Smooth muscle cell (in vitro differentiated cells): ENCODE results near the gene PDXK. TPM values are rescaled to one million over a fixed set of nuclear protein-coding genes. Genes with fewer than 3 reads are reported as not detected.

ENCODE experiments used
- DNase-seq: peaks from one replicate; lab custom pipeline; 2025; ENCODE audit not compliant: unreplicated experiment; lab: John Stamatoyannopoulos, UW
- H2AFZ ChIP-seq: fragments of 200-600 bp; sonication (generic); 2 replicates; pipeline ENCODE4 v1.6.0; 2016; ENCODE audit warnings: antibody characterized with exemption, low read depth, mild to moderate bottlenecking
- H3F3A ChIP-seq: fragments of 200-600 bp; sonication (generic); 2 replicates; pipeline ENCODE4 v1.6.0; 2017; ENCODE audit warnings: antibody characterized with exemption, low read depth
- H3K27ac ChIP-seq: fragments of 200-600 bp; sonication (generic); 2 replicates; pipeline ENCODE4 v1.5.1; 2016; ENCODE audit warnings: low read depth, mild to moderate bottlenecking
- H3K27me3 ChIP-seq: fragments of 200-600 bp; sonication (generic); 2 replicates; pipeline ENCODE4 v1.6.1; 2016; ENCODE audit warnings: low read depth, mild to moderate bottlenecking
- H3K36me3 ChIP-seq: fragments of 200-600 bp; sonication (generic); 2 replicates; pipeline ENCODE4 v1.5.1; 2016; ENCODE audit warnings: low read depth
- H3K4me1 ChIP-seq: fragments of 200-600 bp; sonication (generic); 2 replicates; pipeline ENCODE4 v1.5.1; 2016; ENCODE audit warnings: low read depth
- H3K4me2 ChIP-seq: fragments of 200-600 bp; sonication (generic); 2 replicates; pipeline ENCODE4 v1.6.0; 2016; ENCODE audit warnings: mild to moderate bottlenecking
- H3K4me3 ChIP-seq: fragments of 200-600 bp; sonication (generic); 2 replicates; pipeline ENCODE4 v1.5.1; 2016; ENCODE audit warnings: mild to moderate bottlenecking
- H3K79me2 ChIP-seq: fragments of 200-600 bp; sonication (generic); 2 replicates; pipeline ENCODE4 v1.6.0; 2016; ENCODE audit warnings: low read depth, mild to moderate bottlenecking
- H3K9ac ChIP-seq: fragments of 200-600 bp; sonication (generic); 2 replicates; pipeline ENCODE4 v1.6.0; 2016; ENCODE audit warnings: low read depth
- H3K9me3 ChIP-seq: fragments of 200-600 bp; sonication (generic); replicated peaks from 2 replicates; pipeline ENCODE4 v1.5.1; 2016; ENCODE audit warnings: low read depth
- H4K20me1 ChIP-seq: fragments of 200-600 bp; sonication (generic); 2 replicates; pipeline ENCODE4 v1.6.0; 2016; ENCODE audit warnings: low read depth
- CTCF ChIP-seq: fragments of 200-600 bp; sonication (generic); IDR thresholded peaks from 2 replicates; pipeline ENCODE4 v1.5.1; 2017; ENCODE audit warnings: borderline replicate concordance, mild to moderate bottlenecking, antibody characterized with exemption; ENCODE audit not compliant: insufficient read depth, poor library complexity, severe bottlenecking
- WGBS: methylation state at CpG from one replicate; pipeline ENCODE4 v1.1.7; 2016; ENCODE audit warnings: low lambda C conversion rate; 5-methylcytosine and 5-hydroxymethylcytosine counted together
- polyA plus RNA-seq: library from polyadenylated mRNA; unstranded; fragments of >200 nt; fragmentation: Nextera tagmentation; extraction: Ambion mirVana; gene quantifications from 2 replicates; pipeline ENCODE4 v1.2.1, GENCODE V29; 2016
- total RNA-seq: library from RNA; depleted of rRNA; stranded (reverse); fragments of >200 nt; gene quantifications from 2 replicates; pipeline ENCODE4 v1.2.3, GENCODE V29; 2014

Gene PDXK
- total and polyA plus RNA-seq, 2 experiments from 2014 or later, result 92.6 to 184 TPM

- peak within 1 kb of the TSS; percentile 88 for H3K4me2 ChIP-seq
- H3K27ac ChIP-seq, result peak within 1 kb of the TSS; percentile 74
- peak within 1 kb of the TSS; percentile 57 for H2AFZ ChIP-seq
- no peaks in the 10 kb centered on the region for H3K36me3 ChIP-seq
- peaks cover 36% of the 10 kb centered on the region for H3K79me2 ChIP-seq
- peak within 1 kb of the TSS; percentile 63 for H3K9ac ChIP-seq
- H3K4me3 ChIP-seq, result peak within 1 kb of the TSS; percentile 70
- H3F3A ChIP-seq, result no peaks in the 10 kb centered on the region
- H3K4me1 ChIP-seq, result peaks cover 10% of the 10 kb centered on the region
- DNase-seq, result peak; percentile 87
- no peaks in the 10 kb centered on the region for H4K20me1 ChIP-seq
- peak; percentile 94 for TF ChIP-seq CTCF
- 2% methylated on average over 53 of the region's 83 CpGs for WGBS
- no peaks in the 10 kb centered on the region for H3K9me3 ChIP-seq
- H3K27me3 ChIP-seq, result no peaks in the 10 kb centered on the region
Observed at GRCh38 chr21:43789276-43790009, 70.5 kb downstream of the PDXK start, which contains the start of gene RRP1. Gene RRP1, plus strand, starts transcription at chr21:43789577. Its CDS starts 53 bp downstream, at chr21:43789630.

GRCh38 chr21:43790010-43790524, 71.1 kb downstream of the PDXK start:
- 29% methylated on average over 13 of the region's 13 CpGs for WGBS
- peak overlapping the region; percentile 63 for H3K9ac ChIP-seq
- H3K4me1 ChIP-seq, result peaks cover 10% of the 10 kb centered on the region
- H3K27me3 ChIP-seq, result no peaks in the 10 kb centered on the region
- no peaks in the 10 kb centered on the region for H3F3A ChIP-seq
- no peaks in the 10 kb centered on the region for H3K9me3 ChIP-seq
- DNase-seq, result no peak
- H3K27ac ChIP-seq, result peak overlapping the region; percentile 6
- H3K4me3 ChIP-seq, result peak overlapping the region; percentile 70
- TF ChIP-seq CTCF, result no peak
- no peaks in the 10 kb centered on the region for H3K36me3 ChIP-seq
- peaks cover 36% of the 10 kb centered on the region for H3K79me2 ChIP-seq
- peak overlapping the region; percentile 88 for H3K4me2 ChIP-seq
- H4K20me1 ChIP-seq, result no peaks in the 10 kb centered on the region
- H2AFZ ChIP-seq, result peak overlapping the region; percentile 57

GRCh38 chr21:43792406-43792805, 73.5 kb downstream of the PDXK start:
- Histone ChIP-seq H3F3A (no peaks in the 10 kb centered on the region), H3K9me3 (no peaks in the 10 kb centered on the region), H3K4me1 (peaks cover 10% of the 10 kb centered on the region), H3K27me3 (no peaks in the 10 kb centered on the region), H3K4me3 (no peak overlapping the region), H3K79me2 (peaks cover 36% of the 10 kb centered on the region), H3K27ac (no peak overlapping the region), H3K36me3 (no peaks in the 10 kb centered on the region), H3K9ac (no peak overlapping the region), H2AFZ (no peak overlapping the region), H4K20me1 (peaks cover 8% of the 10 kb centered on the region), H3K4me2 (no peak overlapping the region)
- no peak for DNase-seq
- TF ChIP-seq CTCF, result no peak
- 92% methylated on average over 8 of the region's 8 CpGs for WGBS
